Measurements from ENCODE around the gene HMG20A. TPM values are rescaled to one million over a fixed set of nuclear protein-coding genes. Genes with fewer than 3 reads are reported as not detected.

HMG20A gene
- total and polyA plus RNA-seq, 2 experiments from 2014 or later: 17.8 to 57.8 TPM

GRCh38 chr15:77412972-77413698, 7.6 kb upstream of the HMG20A start:
- no peak overlapping the region for H2AFZ ChIP-seq
- Mint-ChIP-seq H3K27ac (no peak overlapping the region), H3K4me1 (peaks cover 31% of the 10 kb centered on the region), H3K36me3 (ENCODE audit: low read depth) (no peaks in the 10 kb centered on the region), H3K4me3 (no peak overlapping the region), H3K27me3 (ENCODE audit: insufficient read depth, low read depth, poor library complexity) (no peaks in the 10 kb centered on the region), H3K9me3 (no peaks in the 10 kb centered on the region)
- H3K27me3 ChIP-seq (ENCODE audit: insufficient read depth): peaks cover 10% of the 10 kb centered on the region
- H3K36me3 ChIP-seq (ENCODE audit: insufficient read depth): no peaks in the 10 kb centered on the region
- H3F3A ChIP-seq (replicated peaks; ENCODE audit: low read depth): no peaks in the 10 kb centered on the region
- peaks cover 31% of the 10 kb centered on the region for H4K20me1 ChIP-seq (replicated peaks; ENCODE audit: insufficient read depth)
- ATAC-seq (no peak), DNase-seq (ENCODE audit: low spot score) (no peak)
- H3K4me1 ChIP-seq (ENCODE audit: insufficient read depth): peaks cover 36% of the 10 kb centered on the region
- no peak overlapping the region for H3K27ac ChIP-seq (ENCODE audit: low read depth)
- H3K4me3 ChIP-seq: no peak overlapping the region
- no peak for TF ChIP-seq ZNF462 (CRISPR knock-in tag; IDR thresholded peaks at IDR 0.05)
- no peak for TF ChIP-seq ETS1 (IDR thresholded peaks at IDR 0.05)
- TF ChIP-seq CTCF (conservative IDR thresholded peaks at IDR 0.05; ENCODE audit: low read depth in 2 of 2): no peak
- TF ChIP-seq CREB1 (CRISPR knock-in tag; IDR thresholded peaks at IDR 0.05; ENCODE audit: low read depth): no peak
- no peak for TF ChIP-seq STAT1 (IDR thresholded peaks at IDR 0.05; ENCODE audit: unreplicated experiment)
- no peak for TF ChIP-seq EZH2 (IDR thresholded peaks at IDR 0.05; ENCODE audit: low read depth, unreplicated experiment)
- no peak for TF ChIP-seq POLR2AphosphoS5 (IDR thresholded peaks at IDR 0.05; ENCODE audit: low read depth)
- no peak for TF ChIP-seq NANOG (IDR thresholded peaks at IDR 0.05; ENCODE audit: borderline replicate concordance)
- no peak for TF ChIP-seq ZNF114 (CRISPR knock-in tag; IDR thresholded peaks at IDR 0.05)
- no peak for TF ChIP-seq EZH2phosphoT487 (IDR thresholded peaks at IDR 0.05; ENCODE audit: unreplicated experiment)
- TF ChIP-seq JUNB (IDR thresholded peaks at IDR 0.05; ENCODE audit: unreplicated experiment): no peak
- TF ChIP-seq ZNF331 (CRISPR knock-in tag; IDR thresholded peaks at IDR 0.05; ENCODE audit: low read depth): no peak
- no peak for TF ChIP-seq REST (IDR thresholded peaks at IDR 0.05; ENCODE audit: unreplicated experiment)
- no peak overlapping the region for H3K4me2 ChIP-seq
- no peaks in the 10 kb centered on the region for H3K9me2 ChIP-seq (ENCODE audit: insufficient read depth)
- peaks cover 98% of the 10 kb centered on the region for H3K79me2 ChIP-seq (replicated peaks; ENCODE audit: insufficient read depth)

Data from GM23338 (cell line).